ENCODE results near the gene PCBP3. TPM values are rescaled to one million over a fixed set of nuclear protein-coding genes. Genes with fewer than 3 reads are reported as not detected.

Gene PCBP3
- total and polyA plus RNA-seq, 2 of the 8 experiments (the other 6 are each of a cell fraction or from before 2014, with no cell fraction given), result 3.5 to 6.3 TPM

GRCh38 chr21:45725844-45726200 lies 82.3 kb downstream of the PCBP3 start (continued):
- TF ChIP-seq NANOG (IDR thresholded peaks at IDR 0.05; ENCODE audit: insufficient read depth, low read depth, low read length, poor library complexity, severe bottlenecking), result no peak
- no peak for TF ChIP-seq SP1 (IDR thresholded peaks at IDR 0.05; ENCODE audit: low read depth, low read length)
- TF ChIP-seq MAFK (IDR thresholded peaks at IDR 0.05; ENCODE audit: low read depth, low read length), result no peak
